ENCODE data around the gene ABI3. TPM values are rescaled to one million over a fixed set of nuclear protein-coding genes. Genes with fewer than 3 reads are reported as not detected.
A peak's percentile ranks its signal among the peaks of the same experiment; 100 is the strongest.

The ABI3 gene
- total and polyA plus RNA-seq, 2 donors (not counting 1 experiment from before 2014, with no cell fraction given): 15.6 to 23.3 TPM

- peaks cover 10% of the 10 kb centered on the region for H4K20me1 ChIP-seq (ENCODE audit: control insufficient read depth, insufficient read depth, low read length, poor library complexity, severe bottlenecking)
- peaks cover 48 to 58% of the 10 kb centered on the region in 2 donors for H3K4me1 ChIP-seq (ENCODE audit: control insufficient read depth in 2 of 2, insufficient read depth in 2 of 2, low read length in 2 of 2)
- H3K27ac ChIP-seq (ENCODE audit: low read length in 2 of 2): no peak overlapping the region
- H3K4me2 ChIP-seq (replicated peaks; ENCODE audit: low read depth, low read length, poor library complexity, severe bottlenecking): peak overlapping the region; percentile 10
- H3K36me3 ChIP-seq (replicated peaks in 1 of 2; ENCODE audit: control extremely low read depth in 1 of 2, control insufficient read depth in 1 of 2, extremely low read depth in 1 of 2, insufficient read depth in 2 of 2, low read length in 1 of 2): peaks cover 0 to 12% of the 10 kb centered on the region in 2 experiments
- H3K4me3 Mint-ChIP-seq: peak overlapping the region; percentile 63
- CTCF ChIA-PET: interaction anchor here (0.7 to 9.5 kb wide), 23 partner anchors 9 to 296 kb away, joined by 3 to 332 read pairs (median 4); partner anchors contain the start of genes ABI3, GNGT2 and SNF8
- peaks cover 0 to 32% (median 15%) of the 10 kb centered on the region in 4 experiments for H3K27me3 ChIP-seq (replicated peaks in 1 of 4; ENCODE audit: control extremely low read depth in 1 of 4, control insufficient read depth in 3 of 4, insufficient read depth in 4 of 4, low read length in 3 of 4)
- peaks cover 10% of the 10 kb centered on the region for H3K27me3 Mint-ChIP-seq
- H3K79me2 ChIP-seq (ENCODE audit: control insufficient read depth, insufficient read depth, low read length): no peaks in the 10 kb centered on the region
- H3K27ac Mint-ChIP-seq: peak overlapping the region; percentile 16
- H3K9me3 ChIP-seq (ENCODE audit: control extremely low read depth in 1 of 3, control insufficient read depth in 2 of 3, insufficient read depth in 1 of 3, low read length in 2 of 3): peaks cover 0 to 5% (median 0%) of the 10 kb centered on the region in 3 donors
- TF ChIP-seq CTCF (IDR thresholded peaks at IDR 0.05) (no peak), EZH2 (IDR thresholded peaks at IDR 0.05; ENCODE audit: borderline replicate concordance, insufficient read depth, low read depth, low read length, poor library complexity, severe bottlenecking) (no peak)
- intact Hi-C loops (cut with micrococcal nuclease): loop anchor here (1.0 to 5.0 kb wide), 5 partner anchors 11 to 47 kb away; partner anchors contain the start of genes ABI3 and GNGT2
- WGBS (ENCODE audit: insufficient coverage): 67% methylated on average over 3 of the region's 3 CpGs
- peaks cover 45% of the 10 kb centered on the region for H3K4me1 Mint-ChIP-seq
- no peak overlapping the region for H2AFZ ChIP-seq (ENCODE audit: insufficient read depth, low read depth, low read length, poor library complexity, severe bottlenecking)
- no peak overlapping the region for H3K4me3 ChIP-seq (ENCODE audit: control extremely low read depth in 1 of 5, extremely low read depth in 1 of 5, insufficient read depth in 1 of 5, low read depth in 2 of 5, low read length in 4 of 5)
- POLR2A ChIA-PET: interaction anchor here (0.9 to 3.3 kb wide), 2 partner anchors 8 to 35 kb away, joined by 6 to 11 read pairs; no protein-coding TSS in a partner anchor
- no peak overlapping the region for H3K9ac ChIP-seq (ENCODE audit: low read length)
- ATAC-seq (ENCODE audit: low read depth): no peak
- no peaks in the 10 kb centered on the region for H3K9me3 Mint-ChIP-seq (ENCODE audit: insufficient read depth)
- DNase-seq: peak; percentile 49
Observed at GRCh38 chr17:49226771-49227435, 16.4 kb downstream of the ABI3 start.
